ENCODE data around the gene EPHB1.

Gene EPHB1

GRCh38 chr3:135238871-135239614, 444.0 kb downstream of the EPHB1 start:
- no peak for DNase-seq

- DNase-seq = no peak
Measured at GRCh38 chr3:135239615-135239884, 444.5 kb downstream of the EPHB1 start.

- DNase-seq = peak in 4 of 56 donors; percentile 4 to 6 (median 5)
Measured at GRCh38 chr3:135240426-135240825, 445.4 kb downstream of the EPHB1 start.

- no peak for DNase-seq
Measured at GRCh38 chr3:135242285-135242684, 447.2 kb downstream of the EPHB1 start.

- no peak for DNase-seq
Measured at GRCh38 chr3:135243616-135244015, 448.6 kb downstream of the EPHB1 start.

- DNase-seq = no peak
Measured at GRCh38 chr3:135246027-135246426, 451.0 kb downstream of the EPHB1 start.

GRCh38 chr3:135248213-135248612, 453.2 kb downstream of the EPHB1 start:
- DNase-seq = no peak

GRCh38 chr3:135249186-135249585, 454.1 kb downstream of the EPHB1 start:
- no peak for DNase-seq

- no peak for DNase-seq
Measured at GRCh38 chr3:135258916-135259315, 463.9 kb downstream of the EPHB1 start.

GRCh38 chr3:135260025-135260424, 465.0 kb downstream of the EPHB1 start:
- DNase-seq = no peak

GRCh38 chr3:135261214-135261775, 466.2 kb downstream of the EPHB1 start:
- no peak for DNase-seq

- no peak for DNase-seq
Measured at GRCh38 chr3:135261916-135262315, 466.9 kb downstream of the EPHB1 start.

GRCh38 chr3:135262441-135262840, 467.4 kb downstream of the EPHB1 start:
- DNase-seq = no peak

GRCh38 chr3:135263331-135263730, 468.3 kb downstream of the EPHB1 start:
- DNase-seq = no peak

GRCh38 chr3:135267487-135267886, 472.4 kb downstream of the EPHB1 start:
- DNase-seq = no peak

- no peak for DNase-seq
Measured at GRCh38 chr3:135268941-135269532, 474.0 kb downstream of the EPHB1 start.

- DNase-seq = no peak
Measured at GRCh38 chr3:135271177-135272025, 476.3 kb downstream of the EPHB1 start.

- DNase-seq = no peak
Measured at GRCh38 chr3:135272026-135272669, 477.1 kb downstream of the EPHB1 start.

- no peak for DNase-seq
Measured at GRCh38 chr3:135292162-135292561, 497.1 kb downstream of the EPHB1 start.

GRCh38 chr3:135301670-135302069, 506.6 kb downstream of the EPHB1 start:
- DNase-seq = no peak

GRCh38 chr3:135304378-135304777, 509.3 kb downstream of the EPHB1 start:
- DNase-seq = no peak
